ENCODE results near the gene ARSG.

The ARSG gene

GRCh38 chr17:68324654-68325336 lies 33.5 kb downstream of the ARSG start:
- H3K9me3 ChIP-seq (ENCODE audit: control insufficient read depth, insufficient read depth, low read depth, low read length): no peaks in the 10 kb centered on the region
- no peak overlapping the region for H3K4me3 ChIP-seq (ENCODE audit: low read depth, low read length)
- ChIA-PET POLR2A (interaction anchor here (1.8 kb wide), 1 partner anchor 33 kb away, joined by 4 read pairs; the partner anchor contains the start of gene ARSG), CTCF (interaction anchor here (0.8 to 2.8 kb wide), 4 partner anchors 74 to 133 kb away, joined by 3 to 7 read pairs (median 4); no protein-coding TSS in a partner anchor)
- no peaks in the 10 kb centered on the region for H3K4me1 ChIP-seq (ENCODE audit: control insufficient read depth, insufficient read depth, low read length)
- no peak overlapping the region for H3K27ac ChIP-seq (ENCODE audit: extremely low read depth, low read depth, low read length)
- no peak for TF ChIP-seq ZNF239 (tag by site-specific recombination; IDR thresholded peaks at IDR 0.05)
- TF ChIP-seq ZNF610 (tag by site-specific recombination; IDR thresholded peaks at IDR 0.05; ENCODE audit: borderline replicate concordance): peak; percentile 99
- H3K36me3 ChIP-seq (ENCODE audit: control insufficient read depth in 2 of 2, insufficient read depth in 1 of 2, low read length in 2 of 2): no peaks in the 10 kb centered on the region

- POLR2A ChIA-PET: interaction anchor here (0.6 to 1.8 kb wide), 2 partner anchors 34 to 337 kb away, joined by 3 to 4 read pairs; partner anchors contain the start of gene ARSG
- Histone ChIP-seq H3K4me3 (ENCODE audit: low read depth, low read length) (no peak overlapping the region), H3K9me3 (ENCODE audit: control insufficient read depth, insufficient read depth, low read depth, low read length) (no peaks in the 10 kb centered on the region), H3K27ac (ENCODE audit: extremely low read depth, low read depth, low read length) (no peak overlapping the region), H3K4me1 (ENCODE audit: control insufficient read depth, insufficient read depth, low read length) (no peaks in the 10 kb centered on the region), H3K36me3 (ENCODE audit: control insufficient read depth in 2 of 2, insufficient read depth in 1 of 2, low read length in 2 of 2) (no peaks in the 10 kb centered on the region)
- no peak for TF ChIP-seq ATF2 (tag by site-specific recombination; IDR thresholded peaks at IDR 0.05; ENCODE audit: low read depth)
- TF ChIP-seq ZNF394 (tag by site-specific recombination; IDR thresholded peaks at IDR 0.05; ENCODE audit: borderline replicate concordance): no peak
- no peak for TF ChIP-seq ZNF214 (tag by site-specific recombination; IDR thresholded peaks at IDR 0.05; ENCODE audit: borderline replicate concordance)
- no peak for TF ChIP-seq ZNF138 (tag by site-specific recombination; IDR thresholded peaks at IDR 0.05; ENCODE audit: borderline replicate concordance)
- no peak for TF ChIP-seq ZFP41 (tag by site-specific recombination; IDR thresholded peaks at IDR 0.05; ENCODE audit: borderline replicate concordance)
- no peak for TF ChIP-seq ZFP69B (tag by site-specific recombination; IDR thresholded peaks at IDR 0.05)
- no peak for TF ChIP-seq ZNF776 (tag by site-specific recombination; IDR thresholded peaks at IDR 0.05; ENCODE audit: borderline replicate concordance)
- TF ChIP-seq ZNF23 (tag by site-specific recombination; IDR thresholded peaks at IDR 0.05; ENCODE audit: borderline replicate concordance): no peak
- TF ChIP-seq ZNF133 (tag by site-specific recombination; IDR thresholded peaks at IDR 0.05): no peak
- no peak for TF ChIP-seq ZNF114 (tag by site-specific recombination; IDR thresholded peaks at IDR 0.05)
- CTCF ChIA-PET: interaction anchor here (0.7 to 2.8 kb wide), 3 partner anchors 39 to 111 kb away, joined by 4 to 7 read pairs (median 5); no protein-coding TSS in a partner anchor
Observed at GRCh38 chr17:68325961-68326360, 34.7 kb downstream of the ARSG start.

- TF ChIP-seq EGR2 (tag by site-specific recombination; IDR thresholded peaks at IDR 0.05; ENCODE audit: low read depth) (0 out of 2 replicates have a peak, but pooled peaks have one; percentile 8), ZNF473 (tag by site-specific recombination; IDR thresholded peaks at IDR 0.05) (no peak)
- Histone ChIP-seq H3K4me3 (ENCODE audit: low read depth, low read length) (no peak overlapping the region), H3K27ac (ENCODE audit: extremely low read depth, low read depth, low read length) (no peak overlapping the region), H3K9me3 (ENCODE audit: control insufficient read depth, insufficient read depth, low read depth, low read length) (no peaks in the 10 kb centered on the region), H3K4me1 (ENCODE audit: control insufficient read depth, insufficient read depth, low read length) (no peaks in the 10 kb centered on the region), H3K36me3 (ENCODE audit: control insufficient read depth in 2 of 2, insufficient read depth in 1 of 2, low read length in 2 of 2) (no peaks in the 10 kb centered on the region)
- ChIA-PET CTCF (no interaction called here), POLR2A (interaction anchor here (1.8 kb wide), 1 partner anchor 35 kb away, joined by 4 read pairs; the partner anchor contains the start of gene ARSG)
Observed at GRCh38 chr17:68326681-68327080, 35.4 kb downstream of the ARSG start.

- ChIA-PET POLR2A (interaction anchor here (0.9 kb wide), 1 partner anchor 80 kb away, joined by 3 read pairs; no protein-coding TSS in a partner anchor), CTCF (interaction anchor here (0.8 to 1.7 kb wide), 4 partner anchors 36 to 136 kb away, joined by 3 to 6 read pairs (median 3); no protein-coding TSS in a partner anchor)
- no peaks in the 10 kb centered on the region for H3K4me1 ChIP-seq (ENCODE audit: control insufficient read depth, insufficient read depth, low read length)
- no peak overlapping the region for H3K4me3 ChIP-seq (ENCODE audit: low read depth, low read length)
- no peaks in the 10 kb centered on the region for H3K36me3 ChIP-seq (ENCODE audit: control insufficient read depth in 2 of 2, insufficient read depth in 1 of 2, low read length in 2 of 2)
- H3K9me3 ChIP-seq (ENCODE audit: control insufficient read depth, insufficient read depth, low read depth, low read length): no peaks in the 10 kb centered on the region
- no peak overlapping the region for H3K27ac ChIP-seq (ENCODE audit: extremely low read depth, low read depth, low read length)
- TF ChIP-seq ZNF26 (tag by site-specific recombination; IDR thresholded peaks at IDR 0.05) (no peak), AEBP2 (tag by site-specific recombination; IDR thresholded peaks at IDR 0.05; ENCODE audit: borderline replicate concordance) (no peak), ZNF362 (tag by site-specific recombination; IDR thresholded peaks at IDR 0.05) (no peak)
Observed at GRCh38 chr17:68327823-68328557, 36.7 kb downstream of the ARSG start.
